B cell (primary cell): ENCODE data around the gene SLCO1A2. TPM values are rescaled to one million over a fixed set of nuclear protein-coding genes. Genes with fewer than 3 reads are reported as not detected.

ENCODE experiments used
- ATAC-seq: fragments of 200-7000 bp; cut with Tn5 transposase; one replicate; pipeline ENCODE4 v1.10.0; 2021; ENCODE audit warnings: low read depth, mild to moderate bottlenecking, moderate number of reproducible peaks, moderate library complexity
- CTCF ChIA-PET: fragments of 350-600 bp; sonication (Branson Sonifier 250); formaldehyde crosslinking; loops from one replicate; lab custom pipeline; 2021; ENCODE audit warnings: antibody characterized with exemption, inconsistent platforms; lab: Charles Lee
- POLR2A ChIA-PET: fragments of 350-600 bp; sonication (Branson Sonifier 250); formaldehyde crosslinking; loops from one replicate; lab custom pipeline; 2021; ENCODE audit warnings: antibody characterized with exemption; lab: Charles Lee
- DNase-seq: peaks from one replicate; pipeline ENCODE4 v3.0.0; 2013
- H2AFZ ChIP-seq: 2 replicates; pipeline ENCODE4 v1.6.1; 2012; ENCODE audit warnings: mild to moderate bottlenecking, low read depth, low read length; ENCODE audit not compliant: insufficient read depth, poor library complexity, severe bottlenecking
- H3K27ac ChIP-seq, 2 donors: 1 replicate in 1 of 2; 2 replicates in 1 of 2; pipeline ENCODE4 v1.5.1; 2012 to 2013; ENCODE audit warnings: low read length in 2 of 2, mild to moderate bottlenecking in 2 of 2, moderate library complexity in 1 of 2
- H3K27me3 ChIP-seq, 4 experiments: fragments of 200-600 bp in 1 of 4; sonication (generic) in 1 of 4; replicated peaks in 1 of 4; 1 replicate in 2 of 4; 2 replicates in 2 of 4; pipeline versions ENCODE4 v1.6.1 to v1.7.0; 2013 to 2016; ENCODE audit warnings: low read length in 3 of 4, mild to moderate bottlenecking in 2 of 4, mixed read lengths in 1 of 4, moderate library complexity in 1 of 4; ENCODE audit not compliant: insufficient read depth in 4 of 4, control insufficient read depth in 3 of 4; ENCODE audit errors: control extremely low read depth in 1 of 4
- H3K36me3 ChIP-seq, 2 experiments: replicated peaks in 1 of 2; 1 replicate in 1 of 2; 2 replicates in 1 of 2; pipeline versions ENCODE4 v1.6.1 to v1.7.1; 2013; ENCODE audit warnings: low read length in 1 of 2; ENCODE audit not compliant: insufficient read depth in 2 of 2, control insufficient read depth in 1 of 2; ENCODE audit errors: control extremely low read depth in 1 of 2, extremely low read depth in 1 of 2
- H3K4me1 ChIP-seq, 2 donors: fragments of 200-600 bp in 1 of 2; sonication (generic) in 1 of 2; 1 replicate in 1 of 2; 2 replicates in 1 of 2; pipeline versions ENCODE4 v1.5.1 to v1.6.1; 2013 to 2017; ENCODE audit warnings: low read length in 2 of 2; ENCODE audit not compliant: control insufficient read depth in 2 of 2, insufficient read depth in 2 of 2
- H3K4me2 ChIP-seq: replicated peaks from 2 replicates; pipeline ENCODE3; 2012; ENCODE audit warnings: mild to moderate bottlenecking, low read depth, low read length; ENCODE audit not compliant: poor library complexity, severe bottlenecking
- H3K4me3 ChIP-seq, 5 experiments: fragments of 200-600 bp in 1 of 5; sonication (generic) in 1 of 5; 1 replicate in 3 of 5; 2 replicates in 2 of 5; pipeline versions ENCODE4 v1.5.1 to v1.7.0; 2011 to 2016; ENCODE audit warnings: low read length in 4 of 5, mild to moderate bottlenecking in 4 of 5, low read depth in 2 of 5, control low read depth in 1 of 5, moderate library complexity in 1 of 5; ENCODE audit not compliant: insufficient read depth in 1 of 5; ENCODE audit errors: control extremely low read depth in 1 of 5, extremely low read depth in 1 of 5
- H3K79me2 ChIP-seq: fragments of 200-600 bp; sonication (generic); one replicate; pipeline ENCODE4 v1.6.0; 2016; ENCODE audit warnings: low read length; ENCODE audit not compliant: control insufficient read depth, insufficient read depth
- H3K9ac ChIP-seq: fragments of 200-600 bp; sonication (generic); 2 replicates; pipeline ENCODE4 v1.6.1; 2017; ENCODE audit warnings: mild to moderate bottlenecking, low read length, moderate library complexity
- H3K9me3 ChIP-seq, 3 donors: one replicate each; pipeline versions ENCODE4 v1.6.1 to v1.7.1; 2013; ENCODE audit warnings: low read length in 2 of 3; ENCODE audit not compliant: control insufficient read depth in 2 of 3, insufficient read depth in 1 of 3; ENCODE audit errors: control extremely low read depth in 1 of 3
- H4K20me1 ChIP-seq: 2 replicates; pipeline ENCODE4 v1.6.0; 2012; ENCODE audit warnings: mild to moderate bottlenecking, low read length; ENCODE audit not compliant: insufficient read depth, control insufficient read depth, poor library complexity, severe bottlenecking
- H3K27ac Mint-ChIP-seq: one replicate; pipeline ENCODE4 v1.8.0; 2021; ENCODE audit warnings: mixed read lengths
- H3K27me3 Mint-ChIP-seq: one replicate; pipeline ENCODE4 v1.8.0; 2021; ENCODE audit warnings: mixed read lengths
- H3K4me1 Mint-ChIP-seq: one replicate; pipeline ENCODE4 v1.8.0; 2021; ENCODE audit warnings: mixed read lengths
- H3K4me3 Mint-ChIP-seq: one replicate; pipeline ENCODE4 v1.8.0; 2021; ENCODE audit warnings: mixed read lengths
- H3K9me3 Mint-ChIP-seq: one replicate; pipeline ENCODE4 v1.8.0; 2022; ENCODE audit warnings: mixed read lengths; ENCODE audit not compliant: insufficient read depth
- EZH2 ChIP-seq: IDR thresholded peaks from 2 replicates; pipeline ENCODE4 v1.6.1; 2012; ENCODE audit warnings: borderline replicate concordance, low read depth, mild to moderate bottlenecking, moderate library complexity, low read length; ENCODE audit not compliant: insufficient read depth, poor library complexity, severe bottlenecking
- intact Hi-C: fragments of 100-400 bp; cut with micrococcal nuclease; formaldehyde crosslinking; loops from one replicate; pipeline ENCODE4 v1.10.0; 2022
- polyA plus RNA-seq: library from polyadenylated mRNA; depleted of rRNA; stranded (reverse); fragments of >200 nt; gene quantifications from 2 replicates; pipeline ENCODE4 v1.2.3, GENCODE V29; 2012
- total RNA-seq, 2 donors: library from RNA; stranded (reverse); fragments of 120-200 nt in 1 of 2; gene quantifications; 1 replicate in 1 of 2; 2 replicates in 1 of 2; pipeline versions ENCODE4 v1.2.3 to v1.2.4, GENCODE V29; 2013 to 2022
- TF ChIP-seq, protein P1 (sequence below): fragments of 200-600 bp; IDR thresholded peaks from one replicate; pipeline ENCODE4 v1.8.0; 2022; ENCODE audit warnings: antibody characterized with exemption, mild to moderate bottlenecking

Gene SLCO1A2
- total and polyA plus RNA-seq, 2 donors (not counting 1 experiment from before 2014, with no cell fraction given), result not detected

DNA sequence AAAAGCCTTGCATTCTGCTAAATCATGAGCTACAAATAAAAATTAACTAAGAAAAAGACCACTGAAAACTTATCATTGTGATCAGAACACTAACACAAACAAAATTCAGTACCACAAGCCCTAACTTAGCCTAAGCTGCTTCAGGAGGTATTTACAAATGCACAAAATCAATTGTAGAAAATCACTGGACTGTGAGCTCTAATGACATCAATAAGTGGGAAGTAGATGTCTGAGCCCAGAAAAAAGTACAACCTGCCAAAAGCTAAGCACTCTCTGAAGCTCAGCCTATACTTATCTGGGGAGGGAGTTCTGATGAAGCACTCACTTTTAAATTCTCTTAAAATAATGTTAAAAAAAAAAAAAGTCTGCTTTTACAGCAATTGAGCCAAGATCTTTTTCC is 110.8 kb downstream of the SLCO1A2 start:
- H3K9me3 Mint-ChIP-seq, result no peaks in the 10 kb centered on the region
- Histone ChIP-seq H3K9me3 (no peaks in the 10 kb centered on the region), H3K4me1 (no peaks in the 10 kb centered on the region), H3K9ac (no peak overlapping the region), H4K20me1 (no peaks in the 10 kb centered on the region), H3K4me3 (no peak overlapping the region), H3K36me3 (no peaks in the 10 kb centered on the region), H3K27me3 (no peaks in the 10 kb centered on the region), H3K27ac (no peak overlapping the region), H3K79me2 (no peaks in the 10 kb centered on the region), H2AFZ (no peak overlapping the region), H3K4me2 (no peak overlapping the region)
- no peaks in the 10 kb centered on the region for H3K4me1 Mint-ChIP-seq
- H3K4me3 Mint-ChIP-seq, result no peak overlapping the region
- no peak overlapping the region for H3K27ac Mint-ChIP-seq
- H3K27me3 Mint-ChIP-seq, result no peaks in the 10 kb centered on the region
- ChIA-PET POLR2A (no interaction called here), CTCF (no interaction called here)
- TF ChIP-seq, protein P1, sequence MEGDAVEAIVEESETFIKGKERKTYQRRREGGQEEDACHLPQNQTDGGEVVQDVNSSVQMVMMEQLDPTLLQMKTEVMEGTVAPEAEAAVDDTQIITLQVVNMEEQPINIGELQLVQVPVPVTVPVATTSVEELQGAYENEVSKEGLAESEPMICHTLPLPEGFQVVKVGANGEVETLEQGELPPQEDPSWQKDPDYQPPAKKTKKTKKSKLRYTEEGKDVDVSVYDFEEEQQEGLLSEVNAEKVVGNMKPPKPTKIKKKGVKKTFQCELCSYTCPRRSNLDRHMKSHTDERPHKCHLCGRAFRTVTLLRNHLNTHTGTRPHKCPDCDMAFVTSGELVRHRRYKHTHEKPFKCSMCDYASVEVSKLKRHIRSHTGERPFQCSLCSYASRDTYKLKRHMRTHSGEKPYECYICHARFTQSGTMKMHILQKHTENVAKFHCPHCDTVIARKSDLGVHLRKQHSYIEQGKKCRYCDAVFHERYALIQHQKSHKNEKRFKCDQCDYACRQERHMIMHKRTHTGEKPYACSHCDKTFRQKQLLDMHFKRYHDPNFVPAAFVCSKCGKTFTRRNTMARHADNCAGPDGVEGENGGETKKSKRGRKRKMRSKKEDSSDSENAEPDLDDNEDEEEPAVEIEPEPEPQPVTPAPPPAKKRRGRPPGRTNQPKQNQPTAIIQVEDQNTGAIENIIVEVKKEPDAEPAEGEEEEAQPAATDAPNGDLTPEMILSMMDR, result no peak
- TF ChIP-seq EZH2, result no peak
- intact Hi-C loops, result no loop called here
- ATAC-seq (no peak), DNase-seq (no peak)

DNA sequence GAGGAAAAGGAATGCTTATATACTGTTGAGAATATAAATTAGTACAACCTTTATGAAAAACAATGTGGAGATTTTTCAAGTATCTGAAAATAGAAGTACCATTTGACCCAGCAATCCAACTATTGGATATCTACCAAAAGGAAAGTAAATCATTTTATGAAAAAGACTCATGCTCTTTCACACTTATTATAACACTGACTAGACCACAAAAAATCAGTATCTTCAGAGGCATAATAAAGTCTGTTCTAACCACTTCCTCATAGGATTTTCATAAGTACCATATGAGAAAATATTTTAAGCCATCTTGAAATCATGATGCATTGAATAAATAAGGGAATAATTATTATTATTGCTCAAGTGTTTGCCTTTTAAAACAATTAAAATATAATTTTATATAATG is 112.9 kb downstream of the SLCO1A2 start:
- TF ChIP-seq, protein P1, result no peak
- no peak for TF ChIP-seq EZH2
- ATAC-seq (no peak), DNase-seq (no peak)
- no peaks in the 10 kb centered on the region for H3K27me3 Mint-ChIP-seq
- Histone ChIP-seq H3K4me1 (no peaks in the 10 kb centered on the region), H3K27me3 (no peaks in the 10 kb centered on the region), H3K4me2 (no peak overlapping the region), H3K9ac (no peak overlapping the region), H3K36me3 (no peaks in the 10 kb centered on the region), H3K27ac (no peak overlapping the region), H3K9me3 (no peaks in the 10 kb centered on the region), H4K20me1 (no peaks in the 10 kb centered on the region), H3K4me3 (no peak overlapping the region), H2AFZ (no peak overlapping the region), H3K79me2 (no peaks in the 10 kb centered on the region)
- H3K4me1 Mint-ChIP-seq, result no peaks in the 10 kb centered on the region
- ChIA-PET POLR2A (no interaction called here), CTCF (no interaction called here)
- intact Hi-C loops, result no loop called here
- no peaks in the 10 kb centered on the region for H3K9me3 Mint-ChIP-seq
- no peak overlapping the region for H3K4me3 Mint-ChIP-seq
- no peak overlapping the region for H3K27ac Mint-ChIP-seq
